K562 (cell line): ENCODE results near the gene SERPINH1. TPM values are rescaled to one million over a fixed set of nuclear protein-coding genes. Genes with fewer than 3 reads are reported as not detected.

ENCODE experiments used
- ATF7 ChIP-seq: fragments of 450-650 bp; IDR thresholded peaks from 2 replicates; pipeline ENCODE4 v1.7.1; 2014; ENCODE audit warnings: mild to moderate bottlenecking, moderate library complexity
- BHLHE40 ChIP-seq: IDR thresholded peaks from 2 replicates; pipeline ENCODE4 v1.6.1; 2011; ENCODE audit warnings: low read length, improper control_type of control experiment
- CREB1 ChIP-seq, 2 experiments: sonication (generic) in 1 of 2; formaldehyde crosslinking in 1 of 2; IDR thresholded peaks; 2 replicates each; pipeline versions ENCODE4 v1.6.1 to v1.8.0; 2012 to 2022; ENCODE audit warnings: inconsistent platforms in 1 of 2, mild to moderate bottlenecking in 1 of 2, missing genetic modification reagents in 1 of 2, moderate library complexity in 1 of 2
- CREB3 ChIP-seq: fragments of 450-650 bp; conservative IDR thresholded peaks from 2 replicates; pipeline ENCODE4 v1.6.1; 2016; ENCODE audit warnings: missing genetic modification characterization, low read depth, mild to moderate bottlenecking, missing compliant biosample characterization, moderate library complexity
- CREB3L1 ChIP-seq: fragments of 450-650 bp; IDR thresholded peaks from 2 replicates; pipeline ENCODE4 v1.6.1; 2014; ENCODE audit warnings: low read depth, mild to moderate bottlenecking, moderate library complexity, borderline replicate concordance
- EP400 ChIP-seq: fragments of 450-650 bp; IDR thresholded peaks from 2 replicates; pipeline ENCODE4 v1.6.1; 2017; ENCODE audit warnings: antibody characterized with exemption, mild to moderate bottlenecking, moderate library complexity
- FOSL1 ChIP-seq: fragments of 200-800 bp; sonication (Bioruptor generic); conservative IDR thresholded peaks from 2 replicates; pipeline ENCODE4 v1.6.1; 2016; ENCODE audit warnings: missing genetic modification characterization, missing compliant biosample characterization
- FOXK1 ChIP-seq: sonication (generic); formaldehyde crosslinking; IDR thresholded peaks from 2 replicates; pipeline ENCODE4 v1.8.0; 2022; ENCODE audit warnings: missing genetic modification reagents, mild to moderate bottlenecking, borderline replicate concordance
- HDAC1 ChIP-seq, 2 experiments: fragments of 450-650 bp; IDR thresholded peaks; 2 replicates each; pipeline ENCODE4 v1.6.1; 2016 to 2017; ENCODE audit warnings: inconsistent platforms in 1 of 2, mild to moderate bottlenecking in 1 of 2, moderate library complexity in 1 of 2
- JUND ChIP-seq, 2 experiments: IDR thresholded peaks; 2 replicates in 1 of 2; 3 replicates in 1 of 2; pipeline ENCODE4 v1.6.1; 2011; ENCODE audit warnings: borderline replicate concordance in 2 of 2, low read depth in 2 of 2, low read length in 2 of 2, improper control_type of control experiment in 1 of 2, missing biosample characterization in 1 of 2, missing genetic modification characterization in 1 of 2, missing genetic modification reagents in 1 of 2
- MAZ ChIP-seq, 2 experiments: fragments of 450-650 bp in 1 of 2; sonication (generic) in 1 of 2; formaldehyde crosslinking; IDR thresholded peaks in 1 of 2; conservative IDR thresholded peaks in 1 of 2; 2 replicates each; pipeline versions ENCODE4 v1.4.0 to v1.5.0; 2020; ENCODE audit warnings: mild to moderate bottlenecking in 1 of 2, missing genetic modification reagents in 1 of 2
- POLR2G ChIP-seq: fragments of 200-400 bp; formaldehyde crosslinking; IDR thresholded peaks from 2 replicates; pipeline ENCODE4 v1.6.1; 2017; ENCODE audit warnings: low read depth, mild to moderate bottlenecking, antibody characterized with exemption, low read length, moderate library complexity
- SMAD4 ChIP-seq: fragments of 250-450 bp; sonication (Bioruptor Pico); conservative IDR thresholded peaks from 2 replicates; pipeline ENCODE4 v1.8.0; 2021; ENCODE audit warnings: inconsistent platforms, mild to moderate bottlenecking, moderate library complexity
- SMARCA4 ChIP-seq: fragments of 450-650 bp; IDR thresholded peaks from 2 replicates; pipeline ENCODE4 v1.6.1; 2016
- ZBTB26 ChIP-seq: fragments of 450-650 bp; formaldehyde crosslinking; IDR thresholded peaks from 2 replicates; pipeline ENCODE4 v1.4.0; 2022; ENCODE audit warnings: missing genetic modification characterization
- ZNF311 ChIP-seq: fragments of 250-450 bp; sonication (Bioruptor Pico); IDR thresholded peaks from 2 replicates; pipeline ENCODE4 v1.4.0; 2020; ENCODE audit warnings: mild to moderate bottlenecking, moderate library complexity
- ZNF717 ChIP-seq: fragments of 250-450 bp; sonication (Bioruptor Pico); IDR thresholded peaks from 2 replicates; pipeline ENCODE4 v1.5.0; 2021
- ZNF778 ChIP-seq: fragments of 450-650 bp; formaldehyde crosslinking; IDR thresholded peaks from 2 replicates; pipeline ENCODE4 v1.4.0; 2020; ENCODE audit warnings: mild to moderate bottlenecking, moderate library complexity
- polyA plus RNA-seq, 8 experiments: library from polyadenylated mRNA; depleted of rRNA in 4 of 8; stranded (reverse) in 5 of 8; unstranded in 3 of 8; fragments of >200 nt; fragmentation: Nextera tagmentation in 2 of 8; fragmentation: Illumina TruSeq in 1 of 8; extraction: Ambion mirVana in 2 of 8; extraction: Trizol in 1 of 8; gene quantifications; 2 replicates each; pipeline versions ENCODE4 v1.2.1 to v1.2.3, GENCODE V29; 2011 to 2014; ENCODE audit warnings: inconsistent platforms in 1 of 8, missing spikeins in 1 of 8
- total RNA-seq, 7 experiments: library from RNA; depleted of rRNA in 6 of 7; stranded (reverse); fragments of >200 nt in 6 of 7; fragmentation: Illumina TruSeq in 2 of 7; extraction: Trizol in 2 of 7; gene quantifications; 2 replicates each; pipeline versions ENCODE4 v1.2.1 to v1.2.3, GENCODE V29; 2011 to 2021; ENCODE audit warnings: low replicate concordance in 1 of 7

The SERPINH1 gene
- total and polyA plus RNA-seq, 9 of the 15 experiments (the other 6 are each of a cell fraction or from before 2014, with no cell fraction given): 2.8 to 106 (median 67.9) TPM

- 0 out of 2 replicates have a peak, but pooled peaks have one; percentile 55 for TF ChIP-seq CREB1 (IDR thresholded peaks at IDR 0.05)
- TF ChIP-seq CREB1 (CRISPR knock-in tag; IDR thresholded peaks at IDR 0.05): peak; percentile 87
- no peak for TF ChIP-seq ZNF717 (CRISPR knock-in tag)
- peak; percentile 45; the same call in 1 of the 2 replicates for TF ChIP-seq ATF7
- TF ChIP-seq JUND (IDR thresholded peaks at IDR 0.05; ENCODE audit: borderline replicate concordance, low read depth, low read length): peak; percentile 67; the same call in 1 of the 2 replicates
- TF ChIP-seq JUND (tag; IDR thresholded peaks at IDR 0.05; ENCODE audit: borderline replicate concordance, low read depth, low read length): peak; percentile 19; the same call in 1 of the 3 replicates
- TF ChIP-seq CREB3 (tag): peak; percentile 96
- peak in 1 of 2 experiments; percentile 25; a peak in 1 of 4 replicates for TF ChIP-seq HDAC1 (IDR thresholded peaks at IDR 0.05)
- peak; percentile 38 for TF ChIP-seq BHLHE40
- no peak for TF ChIP-seq ZNF311 (CRISPR knock-in tag)
- peak; percentile 91 for TF ChIP-seq EP400
- peak; percentile 26; the same call in 1 of the 2 replicates for TF ChIP-seq SMARCA4
- 0 out of 2 replicates have a peak, but pooled peaks have one; percentile 18 for TF ChIP-seq FOSL1 (tag)
- TF ChIP-seq ZNF778 (CRISPR knock-in tag): no peak
- peak in 1 of 2 experiments; percentile 57; a peak in 3 of 4 replicates for TF ChIP-seq MAZ (CRISPR knock-in tag; conservative IDR thresholded peaks at IDR 0.05 in 1 of 2, IDR thresholded peaks at IDR 0.05 in 1 of 2)
- peak; percentile 72 for TF ChIP-seq POLR2G
- peak; percentile 50; the same call in 1 of the 2 replicates for TF ChIP-seq SMAD4 (CRISPR knock-in tag)
- TF ChIP-seq CREB3L1: peak; percentile 100
- no peak for TF ChIP-seq FOXK1 (CRISPR knock-in tag)
- TF ChIP-seq ZBTB26 (CRISPR knock-in tag): 0 out of 2 replicates have a peak, but pooled peaks have one; percentile 30
These were observed 2.0 kb downstream of the SERPINH1 start (continued) for GRCh38 chr11:75563978-75564552.
